Ascending aorta (tissue), 2 donors: ENCODE data around the gene NR1I3. TPM values are rescaled to one million over a fixed set of nuclear protein-coding genes. Genes with fewer than 3 reads are reported as not detected.
"Not testable (repeated sequence)": the region's sequence is repeated elsewhere in the genome, so short reads cannot be mapped to it uniquely, and the experiment has no call there.

Experiments
- DNase-seq, 2 donors: peaks; one replicate each; pipeline ENCODE4 v3.0.0-alpha.2; 2019; ENCODE audit warnings: low spot score in 2 of 2
- H3K27ac ChIP-seq, 2 donors: fragments of 200-600 bp; sonication (generic); one replicate each; pipeline ENCODE4 v1.5.1; 2016 to 2017; ENCODE audit warnings: mild to moderate bottlenecking in 1 of 2
- H3K27me3 ChIP-seq: fragments of 200-600 bp; sonication (generic); one replicate; pipeline ENCODE4 v1.5.1; 2017
- H3K36me3 ChIP-seq, 2 donors: fragments of 200-600 bp; sonication (generic); one replicate each; pipeline ENCODE4 v1.5.1; 2016
- H3K4me1 ChIP-seq, 2 donors: fragments of 200-600 bp; sonication (generic); one replicate each; pipeline ENCODE4 v1.5.1; 2016 to 2017; ENCODE audit warnings: mild to moderate bottlenecking in 1 of 2
- H3K4me3 ChIP-seq, 2 donors: fragments of 200-600 bp; sonication (generic); one replicate each; pipeline ENCODE4 v1.5.1; 2016 to 2017; ENCODE audit warnings: mild to moderate bottlenecking in 1 of 2
- H3K9me3 ChIP-seq, 2 donors: fragments of 200-600 bp; sonication (generic); one replicate each; pipeline ENCODE4 v1.5.1; 2016
- intact Hi-C: fragments of 100-400 bp; cut with DNase I; formaldehyde crosslinking; loops from one replicate; pipeline ENCODE4 v1.15.1; 2023
- total RNA-seq: library from RNA; depleted of rRNA; stranded (reverse); fragments of >200 nt; gene quantifications from one replicate; pipeline ENCODE4 v1.1.0, GENCODE V29; 2016
- TF ChIP-seq, protein P1 (sequence below), 3 experiments: fragments of 200-600 bp in 2 of 3; fragments of 450-650 bp in 1 of 3; sonication (generic) in 2 of 3; IDR thresholded peaks; one replicate each; pipeline ENCODE4 v1.5.1; 2016 to 2019; ENCODE audit warnings: antibody characterized with exemption in 3 of 3, mild to moderate bottlenecking in 1 of 3, moderate library complexity in 1 of 3

NR1I3 gene
- total RNA-seq, 1 donor from 2014 or later: 0.21 TPM

DNA sequence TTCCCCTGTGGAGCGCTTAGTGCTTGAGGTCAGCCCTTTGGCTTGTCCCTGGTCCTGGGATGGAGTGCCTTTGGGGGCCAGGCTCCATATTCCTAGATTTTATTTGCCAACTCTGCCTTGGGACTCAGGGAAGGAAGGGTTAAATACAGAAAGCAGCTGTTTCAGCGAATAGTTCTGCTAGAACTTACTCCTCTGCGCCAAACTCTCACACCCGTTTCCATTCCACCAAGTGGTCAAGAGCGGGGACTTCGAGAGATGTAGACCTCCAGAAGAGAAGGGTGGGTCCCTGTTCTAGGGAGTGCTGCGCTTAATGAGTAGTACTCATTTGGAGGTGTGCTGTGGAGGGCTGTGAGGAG is 12.8 kb downstream of the NR1I3 start:
- H3K4me3 ChIP-seq: peak overlapping the region in 1 of 2 donors; percentile 94
- no peak for DNase-seq

DNA sequence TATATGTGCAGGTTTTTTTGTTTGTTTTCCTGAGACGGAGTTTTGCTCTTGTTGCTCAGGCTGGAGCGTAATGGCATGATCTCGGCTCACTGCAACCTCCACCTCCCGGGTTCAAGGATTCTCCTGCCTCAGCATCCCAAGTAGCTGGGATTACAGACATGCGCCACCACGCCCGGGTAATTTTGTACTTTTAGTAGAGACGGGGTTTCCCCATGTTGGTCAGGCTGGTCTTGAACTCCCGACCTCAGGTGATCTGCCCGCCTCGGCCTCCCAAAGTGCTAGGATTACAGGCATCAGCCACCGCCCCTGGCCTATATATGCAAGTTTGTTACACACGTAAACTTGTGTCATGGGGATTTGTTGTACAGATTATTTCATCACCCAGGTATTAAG is 13.3 kb downstream of the NR1I3 start:
- not testable (repeated sequence) for H3K4me3 ChIP-seq, DNase-seq, H3K27ac ChIP-seq, H3K9me3 ChIP-seq, H3K27me3 ChIP-seq
- Histone ChIP-seq H3K4me1 (peaks cover 7 to 16% of the 10 kb centered on the region in 2 donors), H3K36me3 (peaks cover 11 to 19% of the 10 kb centered on the region in 2 donors)
- intact Hi-C loops: loop anchor here (5.0 kb wide), 1 partner anchor 143 kb away; the partner anchor contains the start of gene CFAP126

More for the DNA sequence above, 12.8 kb downstream of the NR1I3 start:
- intact Hi-C loops: loop anchor here (5.0 kb wide), 1 partner anchor 142 kb away; the partner anchor contains the start of gene CFAP126
- no peaks in the 10 kb centered on the region for H3K27me3 ChIP-seq
- peak overlapping the region; percentile 33 to 38 for H3K27ac ChIP-seq
- peaks cover 7 to 16% of the 10 kb centered on the region in 2 donors for H3K4me1 ChIP-seq
- no peaks in the 10 kb centered on the region for H3K9me3 ChIP-seq
- TF ChIP-seq, protein P1, sequence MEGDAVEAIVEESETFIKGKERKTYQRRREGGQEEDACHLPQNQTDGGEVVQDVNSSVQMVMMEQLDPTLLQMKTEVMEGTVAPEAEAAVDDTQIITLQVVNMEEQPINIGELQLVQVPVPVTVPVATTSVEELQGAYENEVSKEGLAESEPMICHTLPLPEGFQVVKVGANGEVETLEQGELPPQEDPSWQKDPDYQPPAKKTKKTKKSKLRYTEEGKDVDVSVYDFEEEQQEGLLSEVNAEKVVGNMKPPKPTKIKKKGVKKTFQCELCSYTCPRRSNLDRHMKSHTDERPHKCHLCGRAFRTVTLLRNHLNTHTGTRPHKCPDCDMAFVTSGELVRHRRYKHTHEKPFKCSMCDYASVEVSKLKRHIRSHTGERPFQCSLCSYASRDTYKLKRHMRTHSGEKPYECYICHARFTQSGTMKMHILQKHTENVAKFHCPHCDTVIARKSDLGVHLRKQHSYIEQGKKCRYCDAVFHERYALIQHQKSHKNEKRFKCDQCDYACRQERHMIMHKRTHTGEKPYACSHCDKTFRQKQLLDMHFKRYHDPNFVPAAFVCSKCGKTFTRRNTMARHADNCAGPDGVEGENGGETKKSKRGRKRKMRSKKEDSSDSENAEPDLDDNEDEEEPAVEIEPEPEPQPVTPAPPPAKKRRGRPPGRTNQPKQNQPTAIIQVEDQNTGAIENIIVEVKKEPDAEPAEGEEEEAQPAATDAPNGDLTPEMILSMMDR (IDR thresholded peaks at IDR 0.05): no peak
- peaks cover 12 to 23% of the 10 kb centered on the region in 2 donors for H3K36me3 ChIP-seq

DNA sequence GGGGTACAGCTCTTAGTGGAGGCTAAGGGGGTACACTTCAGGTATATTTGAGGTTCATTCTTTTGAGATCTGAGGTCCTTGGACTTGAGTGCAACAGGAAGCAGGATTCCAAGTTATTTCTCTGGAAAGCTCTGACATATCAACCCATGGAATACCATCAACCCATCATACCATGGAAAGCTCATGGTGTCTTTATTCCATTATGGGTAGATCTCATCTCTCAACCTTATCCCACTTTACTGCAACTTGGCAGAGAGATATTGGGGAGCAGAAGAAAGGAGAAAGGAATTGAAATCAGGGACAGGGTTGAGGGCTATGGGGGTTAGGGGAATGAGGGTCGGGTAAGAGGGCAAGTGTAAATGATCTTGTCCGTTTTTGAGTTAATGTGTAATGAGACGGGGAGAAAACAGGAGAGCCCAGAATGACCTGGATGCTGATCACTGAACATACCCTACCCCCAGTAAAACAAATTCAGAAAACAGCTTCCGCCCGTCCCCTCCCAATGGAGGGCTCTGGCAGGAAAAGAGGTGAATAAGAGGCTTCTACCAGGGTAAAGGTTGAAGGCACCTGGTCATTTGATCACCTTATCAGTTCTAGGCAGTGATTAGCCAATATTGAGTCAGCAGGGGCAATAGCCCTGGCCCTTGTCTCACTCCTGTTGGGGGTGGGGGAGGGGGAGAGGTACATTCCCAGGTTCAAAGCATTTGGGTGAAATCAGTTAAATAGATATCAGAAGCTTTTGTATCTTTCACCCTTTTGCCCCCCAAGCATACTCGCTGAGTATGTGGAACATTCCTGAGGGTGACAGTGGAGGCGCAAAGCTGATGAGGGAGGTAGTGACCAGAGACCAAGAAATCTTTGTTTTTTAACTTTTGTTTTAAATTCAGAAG is 14.0 kb downstream of the NR1I3 start:
- TF ChIP-seq, protein P1 (IDR thresholded peaks at IDR 0.05): no peak
- DNase-seq: no peak

DNA sequence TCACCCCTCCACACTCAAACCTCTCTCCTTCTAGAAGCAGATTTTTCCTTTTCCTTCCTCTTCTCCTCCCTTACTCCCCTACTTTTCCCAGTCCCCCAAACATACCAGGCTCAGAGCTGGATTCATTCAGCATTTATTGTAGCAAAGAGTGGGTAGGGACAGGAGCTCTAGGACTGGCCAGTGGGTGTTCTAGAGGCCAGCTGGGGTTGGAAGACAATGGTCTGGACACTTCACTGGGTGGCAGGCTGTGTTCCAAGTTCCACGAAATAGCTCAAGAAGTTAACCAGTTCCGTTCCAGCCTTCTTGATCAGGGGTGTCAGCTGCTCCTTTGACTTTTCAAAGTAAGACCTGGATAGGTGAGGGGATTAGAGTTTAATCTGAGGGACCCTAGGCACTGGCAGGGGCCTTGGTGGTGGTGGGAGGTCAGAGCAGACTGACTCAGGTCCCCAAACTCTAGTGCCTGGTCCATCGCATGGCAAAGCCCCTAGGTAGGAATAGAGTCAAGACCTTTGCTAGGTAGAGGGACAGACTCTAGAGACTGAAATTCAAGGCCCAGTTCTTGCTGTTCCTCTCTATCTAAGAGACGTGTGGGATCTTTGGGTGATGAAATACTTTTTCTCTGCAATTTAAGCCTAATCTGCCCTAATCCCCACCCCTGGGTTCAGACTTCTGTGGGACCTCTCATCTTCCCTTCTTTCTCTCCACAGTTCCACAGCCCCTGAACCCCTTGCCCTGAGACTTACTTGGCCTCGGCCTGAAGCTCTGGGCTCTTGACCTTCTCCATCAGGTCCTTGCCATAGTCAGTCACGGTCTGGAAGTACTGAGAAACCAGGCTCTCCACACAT is 15.6 kb downstream of the NR1I3 start:
- intact Hi-C loops: no loop called here
- H3K36me3 ChIP-seq: no peaks in the 10 kb centered on the region
- no peak for DNase-seq
- no peak overlapping the region for H3K4me3 ChIP-seq
- peaks cover 7 to 13% of the 10 kb centered on the region in 2 donors for H3K4me1 ChIP-seq
- H3K27ac ChIP-seq: no peak overlapping the region
- H3K9me3 ChIP-seq: no peaks in the 10 kb centered on the region
- no peaks in the 10 kb centered on the region for H3K27me3 ChIP-seq
- TF ChIP-seq, protein P1 (IDR thresholded peaks at IDR 0.05): no peak

More for the DNA sequence above, 14.0 kb downstream of the NR1I3 start:
- peaks cover 7 to 16% of the 10 kb centered on the region in 2 donors for H3K4me1 ChIP-seq
- intact Hi-C loops: no loop called here
- H3K9me3 ChIP-seq: no peaks in the 10 kb centered on the region
- H3K27me3 ChIP-seq: no peaks in the 10 kb centered on the region
- peaks cover 5 to 12% of the 10 kb centered on the region in 2 donors for H3K36me3 ChIP-seq
- no peak overlapping the region for H3K27ac ChIP-seq
- no peak overlapping the region for H3K4me3 ChIP-seq

- intact Hi-C loops: no loop called here
Observed at GRCh38 chr1:161220002-161220401, 18.0 kb downstream of the NR1I3 start.

More at GRCh38 chr1:161220002-161220401, 18.0 kb downstream of the NR1I3 start:
- Histone ChIP-seq H3K9me3 (no peaks in the 10 kb centered on the region), H3K4me3 (no peak overlapping the region), H3K27me3 (no peaks in the 10 kb centered on the region), H3K4me1 (peaks cover 0 to 4% of the 10 kb centered on the region in 2 donors), H3K36me3 (peaks cover 0 to 2% of the 10 kb centered on the region in 2 donors), H3K27ac (no peak overlapping the region)
- TF ChIP-seq, protein P1 (IDR thresholded peaks at IDR 0.05): no peak
- DNase-seq: no peak
